ENCODE measurements around the gene PDCD6IP. TPM values are rescaled to one million over a fixed set of nuclear protein-coding genes. Genes with fewer than 3 reads are reported as not detected.

The PDCD6IP gene
- total RNA-seq, 1 experiment from 2014 or later, result 266 TPM

DNA sequence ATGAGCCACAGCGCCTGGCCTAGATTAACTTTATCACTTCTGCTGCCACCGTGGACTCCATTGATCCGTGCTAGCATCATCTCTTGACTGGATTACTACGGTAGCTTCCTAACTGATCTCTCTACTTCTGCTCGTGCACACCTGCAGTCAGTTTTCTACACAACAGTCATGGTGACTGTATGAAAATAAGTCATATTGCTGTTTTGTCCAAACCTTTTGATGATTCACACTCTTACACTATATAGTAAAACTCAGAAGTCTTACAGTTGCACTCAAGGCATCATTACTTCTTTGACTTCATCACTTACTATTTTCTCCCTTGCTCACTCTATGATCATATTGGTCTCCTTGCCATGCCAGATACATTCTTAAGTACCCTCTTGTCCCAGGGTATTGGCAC is 10.1 kb downstream of the PDCD6IP start:
- Histone ChIP-seq H2AFZ (ENCODE audit: low read length) (no peak overlapping the region), H3K79me2 (ENCODE audit: low read length) (peaks cover 96% of the 10 kb centered on the region), H3K9ac (ENCODE audit: low read length) (no peak overlapping the region), H3K27me3 (ENCODE audit: low read length) (no peaks in the 10 kb centered on the region), H3K9me3 (ENCODE audit: low read length) (no peaks in the 10 kb centered on the region), H3K9me2 (replicated peaks; ENCODE audit: low read length) (no peaks in the 10 kb centered on the region), H3F3A (ENCODE audit: low read length, unreplicated experiment) (no peaks in the 10 kb centered on the region), H3K36me3 (ENCODE audit: low read depth, low read length) (peaks cover 14% of the 10 kb centered on the region), H3K27ac (ENCODE audit: low read length) (no peak overlapping the region), H4K20me1 (ENCODE audit: low read length) (peaks cover 31% of the 10 kb centered on the region), H3K4me1 (ENCODE audit: insufficient read depth, low read length) (peaks cover 36% of the 10 kb centered on the region), H3K4me2 (ENCODE audit: low read length) (no peak overlapping the region), H3K4me3 (ENCODE audit: low read length) (no peak overlapping the region)
- ChIA-PET CTCF (no interaction called here), POLR2A (ENCODE audit: unreplicated experiment) (no interaction called here)
- TF ChIP-seq EZH2phosphoT487 (IDR thresholded peaks at IDR 0.05; ENCODE audit: borderline replicate concordance, low read length), result no peak
- TF ChIP-seq EZH2 (IDR thresholded peaks at IDR 0.05; ENCODE audit: low read length, unreplicated experiment), result no peak
- DNase-seq, result peak; percentile 34
- ATAC-seq, result peak; percentile 51
- no TSS peak for BruUV-seq (replicated peaks)
- intact Hi-C loops (cut with micrococcal nuclease), result no loop called here

GRCh38 chr3:33810545-33810944 is 12.1 kb downstream of the PDCD6IP start:
- ATAC-seq, result no peak
- H3K9me2 ChIP-seq (replicated peaks; ENCODE audit: low read length), result no peaks in the 10 kb centered on the region
- DNase-seq, result no peak
- intact Hi-C loops (cut with micrococcal nuclease), result no loop called here
- no TSS peak for BruUV-seq (replicated peaks)
- H2AFZ ChIP-seq (ENCODE audit: low read length), result no peak overlapping the region
- no peak overlapping the region for H3K4me3 ChIP-seq (ENCODE audit: low read length)
- ChIA-PET POLR2A (ENCODE audit: unreplicated experiment) (no interaction called here), CTCF (no interaction called here)
- H3K79me2 ChIP-seq (ENCODE audit: low read length), result peaks cover 85% of the 10 kb centered on the region
- peaks cover 22% of the 10 kb centered on the region for H4K20me1 ChIP-seq (ENCODE audit: low read length)
- TF ChIP-seq CTCF (conservative IDR thresholded peaks at IDR 0.05; ENCODE audit: low read depth, low read length), result no peak
- TF ChIP-seq EZH2 (IDR thresholded peaks at IDR 0.05; ENCODE audit: low read length, unreplicated experiment), result no peak
- TF ChIP-seq EZH2phosphoT487 (IDR thresholded peaks at IDR 0.05; ENCODE audit: borderline replicate concordance, low read length), result no peak
- no peak overlapping the region for H3K9ac ChIP-seq (ENCODE audit: low read length)
- no peak overlapping the region for H3K4me2 ChIP-seq (ENCODE audit: low read length)
- no peaks in the 10 kb centered on the region for H3F3A ChIP-seq (ENCODE audit: low read length, unreplicated experiment)
- H3K27me3 ChIP-seq (ENCODE audit: low read length), result no peaks in the 10 kb centered on the region
- H3K4me1 ChIP-seq (ENCODE audit: insufficient read depth, low read length), result peaks cover 27% of the 10 kb centered on the region
- peaks cover 7% of the 10 kb centered on the region; the same call in 1 of the 2 replicates for H3K36me3 ChIP-seq (ENCODE audit: low read depth, low read length)
- no peaks in the 10 kb centered on the region for H3K9me3 ChIP-seq (ENCODE audit: low read length)
- H3K27ac ChIP-seq (ENCODE audit: low read length), result no peak overlapping the region

- H3K9me3 ChIP-seq (ENCODE audit: low read length), result no peaks in the 10 kb centered on the region
- POLR2A ChIA-PET (ENCODE audit: unreplicated experiment), result interaction anchor here (0.5 kb wide), 1 partner anchor 623 kb away, joined by 3 read pairs; no protein-coding TSS in a partner anchor
- no peaks in the 10 kb centered on the region for H3F3A ChIP-seq (ENCODE audit: low read length, unreplicated experiment)
- no peak overlapping the region for H3K4me2 ChIP-seq (ENCODE audit: low read length)
- BruUV-seq (replicated peaks), result no TSS peak
- H3K9ac ChIP-seq (ENCODE audit: low read length), result no peak overlapping the region
- 0 out of 2 replicates have a peak, but pooled peaks cover 4% of the 10 kb centered on the region for H4K20me1 ChIP-seq (ENCODE audit: low read length)
- H2AFZ ChIP-seq (ENCODE audit: low read length), result no peak overlapping the region
- CTCF ChIA-PET, result no interaction called here
- no peak overlapping the region for H3K27ac ChIP-seq (ENCODE audit: low read length)
- no peaks in the 10 kb centered on the region for H3K9me2 ChIP-seq (replicated peaks; ENCODE audit: low read length)
- DNase-seq (no peak), ATAC-seq (no peak)
- intact Hi-C loops (cut with micrococcal nuclease), result no loop called here
- H3K79me2 ChIP-seq (ENCODE audit: low read length), result peaks cover 31% of the 10 kb centered on the region
- peaks cover 35% of the 10 kb centered on the region for H3K36me3 ChIP-seq (ENCODE audit: low read depth, low read length)
- no peak overlapping the region for H3K4me3 ChIP-seq (ENCODE audit: low read length)
- no peaks in the 10 kb centered on the region for H3K4me1 ChIP-seq (ENCODE audit: insufficient read depth, low read length)
- no peaks in the 10 kb centered on the region for H3K27me3 ChIP-seq (ENCODE audit: low read length)
- TF ChIP-seq EZH2 (IDR thresholded peaks at IDR 0.05; ENCODE audit: low read length, unreplicated experiment) (no peak), EZH2phosphoT487 (IDR thresholded peaks at IDR 0.05; ENCODE audit: borderline replicate concordance, low read length) (no peak), CTCF (conservative IDR thresholded peaks at IDR 0.05; ENCODE audit: low read depth, low read length) (no peak)
Observed at GRCh38 chr3:33821989-33822388, 23.6 kb downstream of the PDCD6IP start.
